Natural killer cell (primary cell): ENCODE measurements around the gene CDK14. TPM values are rescaled to one million over a fixed set of nuclear protein-coding genes. Genes with fewer than 3 reads are reported as not detected.

ENCODE experiments used
- ATAC-seq, 3 donors: fragments of 150-1000 bp in 2 of 3; fragments of 200-7000 bp in 1 of 3; cut with Tn5 transposase; 1 replicate in 1 of 3; 2 replicates in 2 of 3; pipeline ENCODE4 v1.10.0; 2021; ENCODE audit warnings: mild to moderate bottlenecking in 2 of 3, moderate library complexity in 2 of 3
- DNase-seq, 2 donors: peaks; one replicate each; pipeline versions ENCODE4 v3.0.0 to v3.0.0-alpha.2; 2013 to 2021; ENCODE audit warnings: mixed read lengths in 1 of 2
- H3K27ac ChIP-seq: one replicate; pipeline ENCODE4 v1.5.1; 2013; ENCODE audit warnings: mild to moderate bottlenecking, low read length
- H3K27me3 ChIP-seq: one replicate; pipeline ENCODE4 v1.6.1; 2013; ENCODE audit warnings: low read length; ENCODE audit not compliant: control insufficient read depth, insufficient read depth
- H3K36me3 ChIP-seq: one replicate; pipeline ENCODE4 v1.6.1; 2013; ENCODE audit warnings: low read length; ENCODE audit not compliant: control insufficient read depth, insufficient read depth
- H3K4me1 ChIP-seq: one replicate; pipeline ENCODE4 v1.6.1; 2013; ENCODE audit warnings: low read length; ENCODE audit not compliant: control insufficient read depth, insufficient read depth
- H3K4me3 ChIP-seq: one replicate; pipeline ENCODE4 v1.5.1; 2013; ENCODE audit warnings: low read length
- H3K9me3 ChIP-seq: one replicate; pipeline ENCODE4 v1.6.1; 2013; ENCODE audit warnings: low read length; ENCODE audit not compliant: control insufficient read depth, insufficient read depth
- H3K27ac Mint-ChIP-seq, 2 donors: one replicate each; pipeline ENCODE4 v1.8.0; 2022; ENCODE audit warnings: mild to moderate bottlenecking in 2 of 2, mixed read lengths in 2 of 2, moderate library complexity in 1 of 2
- H3K27me3 Mint-ChIP-seq, 2 donors: one replicate each; pipeline ENCODE4 v1.8.0; 2022; ENCODE audit warnings: low read depth in 2 of 2, mixed read lengths in 2 of 2
- H3K36me3 Mint-ChIP-seq: one replicate; pipeline ENCODE4 v1.8.0; 2022; ENCODE audit warnings: mixed read lengths
- H3K4me1 Mint-ChIP-seq, 2 donors: one replicate each; pipeline ENCODE4 v1.8.0; 2022; ENCODE audit warnings: mixed read lengths in 2 of 2
- H3K4me3 Mint-ChIP-seq: one replicate; pipeline ENCODE4 v1.8.0; 2022; ENCODE audit warnings: mild to moderate bottlenecking, moderate library complexity, mixed read lengths
- H3K9me3 Mint-ChIP-seq, 2 donors: one replicate each; pipeline ENCODE4 v1.8.0; 2022; ENCODE audit warnings: mixed read lengths in 2 of 2
- WGBS: methylation state at CpG from one replicate; pipeline ENCODE4 v1.1.7; 2013; ENCODE audit warnings: missing lambda C conversion rate; ENCODE audit not compliant: insufficient coverage; 5-methylcytosine and 5-hydroxymethylcytosine counted together
- intact Hi-C: fragments of 100-400 bp; cut with micrococcal nuclease; formaldehyde crosslinking; loops from one replicate; pipeline ENCODE4 v1.14.2; 2022
- total RNA-seq, 4 donors: library from RNA; stranded (reverse); fragments of 120-200 nt in 1 of 4; gene quantifications; one replicate each; pipeline versions ENCODE4 v1.2.3 to v1.2.4, GENCODE V29; 2013 to 2022
- TF ChIP-seq, protein P1 (sequence below): fragments of 200-600 bp; IDR thresholded peaks from one replicate; pipeline ENCODE4 v1.8.0; 2022; ENCODE audit warnings: antibody characterized with exemption

CDK14 gene
- total RNA-seq, 3 donors from 2014 or later (not counting 1 experiment from before 2014, with no cell fraction given): 1.2 to 12.5 (median 1.9) TPM

DNA sequence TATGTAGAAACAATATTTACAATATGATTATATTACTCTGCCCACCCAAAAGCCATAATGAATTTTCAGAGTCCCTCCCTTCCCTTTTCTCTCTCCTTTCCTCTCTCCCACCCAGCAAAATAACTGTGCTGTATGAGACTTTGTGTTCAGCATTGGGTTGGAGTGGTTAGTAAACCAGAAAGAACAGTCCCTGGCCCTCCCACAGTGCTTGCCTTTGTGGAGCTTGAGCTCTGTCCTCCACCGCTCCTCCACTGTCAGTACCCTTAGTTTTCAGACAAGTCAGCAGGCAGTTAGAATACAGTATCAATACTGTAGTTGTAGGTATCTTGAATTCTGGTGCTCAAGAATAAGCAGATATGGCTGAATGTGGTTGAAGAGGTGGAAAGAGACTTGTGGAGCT, 92.7 kb downstream of the CDK14 start:
- 100% methylated on average over 1 of the region's 1 CpG for WGBS
- intact Hi-C loops: no loop called here
- H3K4me1 Mint-ChIP-seq: no peaks in the 10 kb centered on the region

DNA sequence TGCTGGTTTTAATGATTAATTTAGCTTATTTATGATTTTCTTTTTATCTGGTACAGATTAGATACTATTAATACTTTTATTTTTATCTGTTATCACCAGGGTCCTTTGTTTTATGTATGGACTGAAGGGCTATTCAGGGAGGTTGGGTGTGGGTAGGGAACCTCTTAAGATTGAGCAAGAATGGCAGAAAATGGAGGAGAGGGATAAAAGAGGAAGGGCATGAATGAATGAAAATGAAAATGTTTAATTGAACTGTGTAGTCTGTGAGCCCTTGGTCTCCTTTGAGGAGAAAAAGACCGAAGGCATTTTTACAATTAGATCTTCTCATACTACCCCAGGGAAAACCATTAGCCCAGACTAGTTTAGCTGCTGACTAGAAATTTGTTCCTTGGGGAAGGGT, 93.1 kb downstream of the CDK14 start:
- no peaks in the 10 kb centered on the region for H3K36me3 Mint-ChIP-seq
- TF ChIP-seq, protein P1, sequence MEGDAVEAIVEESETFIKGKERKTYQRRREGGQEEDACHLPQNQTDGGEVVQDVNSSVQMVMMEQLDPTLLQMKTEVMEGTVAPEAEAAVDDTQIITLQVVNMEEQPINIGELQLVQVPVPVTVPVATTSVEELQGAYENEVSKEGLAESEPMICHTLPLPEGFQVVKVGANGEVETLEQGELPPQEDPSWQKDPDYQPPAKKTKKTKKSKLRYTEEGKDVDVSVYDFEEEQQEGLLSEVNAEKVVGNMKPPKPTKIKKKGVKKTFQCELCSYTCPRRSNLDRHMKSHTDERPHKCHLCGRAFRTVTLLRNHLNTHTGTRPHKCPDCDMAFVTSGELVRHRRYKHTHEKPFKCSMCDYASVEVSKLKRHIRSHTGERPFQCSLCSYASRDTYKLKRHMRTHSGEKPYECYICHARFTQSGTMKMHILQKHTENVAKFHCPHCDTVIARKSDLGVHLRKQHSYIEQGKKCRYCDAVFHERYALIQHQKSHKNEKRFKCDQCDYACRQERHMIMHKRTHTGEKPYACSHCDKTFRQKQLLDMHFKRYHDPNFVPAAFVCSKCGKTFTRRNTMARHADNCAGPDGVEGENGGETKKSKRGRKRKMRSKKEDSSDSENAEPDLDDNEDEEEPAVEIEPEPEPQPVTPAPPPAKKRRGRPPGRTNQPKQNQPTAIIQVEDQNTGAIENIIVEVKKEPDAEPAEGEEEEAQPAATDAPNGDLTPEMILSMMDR: no peak
- Histone ChIP-seq H3K27me3 (no peaks in the 10 kb centered on the region), H3K4me1 (no peaks in the 10 kb centered on the region), H3K36me3 (no peaks in the 10 kb centered on the region), H3K9me3 (no peaks in the 10 kb centered on the region), H3K27ac (no peak overlapping the region), H3K4me3 (no peak overlapping the region)
- no peak overlapping the region for H3K27ac Mint-ChIP-seq
- peaks cover 3 to 4% of the 10 kb centered on the region in 2 donors for H3K9me3 Mint-ChIP-seq
- intact Hi-C loops: no loop called here
- DNase-seq (no peak), ATAC-seq (no peak)
- no peaks in the 10 kb centered on the region for H3K4me1 Mint-ChIP-seq
- H3K27me3 Mint-ChIP-seq: no peaks in the 10 kb centered on the region
- H3K4me3 Mint-ChIP-seq: no peak overlapping the region
- no CpG with 5 or more reads among the region's 1 CpG for WGBS

More for the DNA sequence above, 92.7 kb downstream of the CDK14 start:
- TF ChIP-seq, protein P1: no peak
- Histone ChIP-seq H3K27me3 (no peaks in the 10 kb centered on the region), H3K9me3 (no peaks in the 10 kb centered on the region), H3K27ac (no peak overlapping the region), H3K36me3 (no peaks in the 10 kb centered on the region), H3K4me3 (no peak overlapping the region), H3K4me1 (no peaks in the 10 kb centered on the region)
- Mint-ChIP-seq H3K27ac (no peak overlapping the region), H3K36me3 (no peaks in the 10 kb centered on the region), H3K9me3 (peaks cover 2 to 3% of the 10 kb centered on the region in 2 donors), H3K27me3 (no peaks in the 10 kb centered on the region), H3K4me3 (no peak overlapping the region)
- no peak for ATAC-seq
- DNase-seq: no peak

DNA sequence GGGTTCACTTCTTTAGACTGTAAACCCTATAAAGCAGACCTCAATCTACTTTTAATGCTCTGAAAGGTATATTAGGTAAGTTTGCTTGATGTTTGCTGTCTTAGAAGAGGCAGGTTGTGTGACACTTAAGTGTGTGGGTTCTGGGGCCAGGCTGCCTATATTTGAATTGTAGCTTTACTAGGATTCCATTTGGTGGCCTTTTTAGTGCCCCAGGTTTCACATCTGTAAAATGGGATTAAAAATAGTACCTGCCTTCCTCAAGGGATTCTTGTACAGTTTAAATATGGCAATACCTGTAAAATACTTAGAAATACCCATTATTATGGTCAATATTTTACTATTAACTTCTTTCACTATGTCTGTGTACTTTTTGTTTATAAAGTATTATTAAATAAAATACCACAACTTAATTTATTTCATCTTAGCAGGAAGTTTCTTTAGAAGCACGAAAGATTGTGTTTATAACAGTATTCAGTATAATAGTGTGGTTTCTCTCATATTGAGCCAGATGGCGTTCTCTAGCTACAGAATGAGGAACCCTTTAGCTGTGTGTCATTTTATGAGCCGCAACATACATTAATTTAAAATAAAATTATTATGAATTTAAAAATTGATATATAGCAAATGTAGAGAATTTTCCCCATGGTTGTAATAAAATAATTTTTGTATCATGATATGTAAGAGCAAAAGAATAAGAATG, 94.2 kb downstream of the CDK14 start:
- Mint-ChIP-seq H3K27me3 (no peaks in the 10 kb centered on the region), H3K36me3 (no peaks in the 10 kb centered on the region), H3K4me1 (no peaks in the 10 kb centered on the region), H3K27ac (no peak overlapping the region), H3K9me3 (peaks cover 4% of the 10 kb centered on the region in 2 donors), H3K4me3 (no peak overlapping the region)
- no peak for DNase-seq
- Histone ChIP-seq H3K36me3 (no peaks in the 10 kb centered on the region), H3K9me3 (no peaks in the 10 kb centered on the region), H3K27me3 (no peaks in the 10 kb centered on the region), H3K27ac (no peak overlapping the region), H3K4me3 (no peak overlapping the region), H3K4me1 (no peaks in the 10 kb centered on the region)
- intact Hi-C loops: no loop called here
- ATAC-seq: no peak
- TF ChIP-seq, protein P1: no peak
- no CpG with 5 or more reads among the region's 3 CpGs for WGBS

DNA sequence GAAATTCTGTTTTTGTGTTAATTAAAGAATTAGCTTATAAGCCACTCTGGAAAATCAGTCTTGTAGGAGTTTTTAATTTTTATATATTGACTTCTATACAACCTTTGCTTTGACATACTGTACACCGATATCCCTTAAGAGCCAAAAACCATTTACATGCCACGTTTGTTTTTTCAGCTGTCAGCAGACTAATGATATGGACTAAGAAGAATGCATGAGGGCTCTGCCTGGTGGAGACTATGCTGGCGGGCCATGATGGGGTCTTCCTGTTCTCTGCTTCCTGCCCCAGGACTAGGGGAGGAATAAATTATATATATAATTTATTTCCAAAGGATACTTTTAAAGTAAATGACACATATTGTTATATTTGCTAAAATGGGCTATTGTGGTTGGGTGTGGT, 96.3 kb downstream of the CDK14 start:
- H3K27ac Mint-ChIP-seq: no peak overlapping the region
- intact Hi-C loops: no loop called here
- TF ChIP-seq, protein P1: no peak
- H3K36me3 Mint-ChIP-seq: no peaks in the 10 kb centered on the region
- H3K4me3 ChIP-seq: no peak overlapping the region
- peaks cover 13 to 14% of the 10 kb centered on the region in 2 donors for H3K9me3 Mint-ChIP-seq
- no peaks in the 10 kb centered on the region for H3K36me3 ChIP-seq
- no peak for DNase-seq
- no peak overlapping the region for H3K4me3 Mint-ChIP-seq
- no peaks in the 10 kb centered on the region for H3K27me3 ChIP-seq
- H3K27me3 Mint-ChIP-seq: no peaks in the 10 kb centered on the region
- no peaks in the 10 kb centered on the region for H3K4me1 Mint-ChIP-seq
- H3K27ac ChIP-seq: no peak overlapping the region
- ATAC-seq: no peak
- no CpG with 5 or more reads among the region's 3 CpGs for WGBS
- no peaks in the 10 kb centered on the region for H3K4me1 ChIP-seq
- H3K9me3 ChIP-seq: no peaks in the 10 kb centered on the region
